T-helper 1 cell (primary cell): Measurements from ENCODE around the gene LRRC1.
A peak's percentile ranks its signal among the peaks of the same experiment; 100 is the strongest.
"Not testable (repeated sequence)": the region's sequence is repeated elsewhere in the genome, so short reads cannot be mapped to it uniquely, and the experiment has no call there.

Experiments
- DNase-seq, 5 donors: peaks; one replicate each; pipeline ENCODE4 v3.0.0-alpha.2; 2012 to 2020

Gene LRRC1

DNA sequence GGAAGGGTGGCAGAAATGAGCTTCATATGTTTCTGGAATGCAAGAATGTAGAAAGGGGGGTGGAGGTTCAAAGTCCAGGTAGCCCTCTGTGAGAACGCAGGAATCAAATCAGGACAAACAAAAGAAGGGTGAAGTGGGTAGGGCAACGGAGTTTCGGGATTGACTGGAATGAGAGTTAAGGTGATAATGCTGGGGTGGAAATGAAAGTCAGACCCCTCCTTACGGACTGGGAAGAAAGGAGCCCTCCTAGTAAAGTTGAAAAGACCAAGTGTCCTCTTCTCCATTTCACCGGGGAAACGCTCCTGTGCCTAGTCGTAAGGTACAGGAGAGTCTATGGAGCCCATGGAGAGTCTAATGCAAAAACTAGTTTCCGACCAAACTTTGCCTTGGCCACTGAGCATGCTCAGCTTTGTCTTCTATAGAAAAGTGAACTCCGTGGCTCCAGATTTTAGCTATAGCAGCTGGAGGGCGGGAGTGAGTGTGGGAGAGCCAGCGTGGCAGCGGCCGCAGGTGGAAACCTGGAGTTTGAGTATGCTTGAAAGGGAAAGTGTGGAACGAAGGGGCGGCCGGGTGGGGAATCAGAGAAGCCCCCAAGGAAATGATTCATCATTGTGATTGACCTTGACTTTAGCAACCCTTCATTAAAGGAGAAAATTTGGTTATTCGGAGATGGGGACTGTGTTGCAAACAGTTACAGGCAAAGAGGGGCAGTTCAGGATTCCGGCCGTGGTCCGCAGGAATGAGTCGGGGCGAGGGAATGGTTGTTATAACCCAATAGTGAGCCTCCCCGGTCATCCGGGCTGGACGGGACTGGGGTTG is 1.3 kb upstream of the LRRC1 start:
- DNase-seq = peak in 1 of 5 donors; percentile 30

- DNase-seq = peak in 4 of 5 donors; percentile 35 to 58 (median 48)
Observed at GRCh38 chr6:53794137-53794719, 577 bp upstream of the LRRC1 start.

GRCh38 chr6:53795340-53795701 is 516 bp downstream of the LRRC1 start:
- DNase-seq = no peak

GRCh38 chr6:53795702-53796450 is 1.1 kb downstream of the LRRC1 start:
- DNase-seq = no peak

DNA sequence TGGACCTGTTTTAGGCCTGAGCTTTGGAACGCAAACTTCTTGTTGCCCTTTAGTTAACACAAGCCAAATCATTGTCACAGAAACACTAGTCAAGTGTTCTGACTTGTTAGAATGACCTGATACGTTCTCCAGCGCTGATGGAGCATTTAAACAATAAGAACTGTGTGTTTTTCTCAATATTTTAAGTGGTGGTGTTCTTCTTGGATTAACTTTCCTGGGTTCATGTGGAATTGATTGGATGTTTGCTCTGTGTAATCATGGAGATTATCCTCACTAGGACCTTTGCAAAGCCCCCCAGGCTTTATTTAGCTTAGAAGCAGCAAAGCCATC is 1.6 kb downstream of the LRRC1 start:
- DNase-seq = no peak

GRCh38 chr6:53796791-53797190 is 2.0 kb downstream of the LRRC1 start:
- DNase-seq = no peak

DNA sequence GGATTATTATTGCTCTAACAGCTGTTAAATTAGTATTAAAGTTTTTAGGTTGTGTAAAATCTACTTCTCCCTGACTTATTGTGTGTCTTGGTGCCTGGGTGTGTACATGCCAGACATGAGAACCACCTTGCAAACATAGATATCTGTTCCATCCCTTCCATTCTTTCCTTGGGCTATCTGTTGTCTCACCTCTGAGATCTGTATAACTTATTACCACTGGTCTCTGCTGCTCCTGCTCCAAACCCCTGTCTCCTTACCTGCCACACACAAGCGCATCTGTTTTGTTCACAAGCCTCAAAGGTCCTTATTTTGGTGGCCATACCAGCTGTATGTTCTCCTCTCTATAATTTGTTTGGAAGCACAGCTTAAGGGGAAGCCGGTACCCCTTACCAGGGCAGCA is 2.5 kb downstream of the LRRC1 start:
- DNase-seq = no peak

DNA sequence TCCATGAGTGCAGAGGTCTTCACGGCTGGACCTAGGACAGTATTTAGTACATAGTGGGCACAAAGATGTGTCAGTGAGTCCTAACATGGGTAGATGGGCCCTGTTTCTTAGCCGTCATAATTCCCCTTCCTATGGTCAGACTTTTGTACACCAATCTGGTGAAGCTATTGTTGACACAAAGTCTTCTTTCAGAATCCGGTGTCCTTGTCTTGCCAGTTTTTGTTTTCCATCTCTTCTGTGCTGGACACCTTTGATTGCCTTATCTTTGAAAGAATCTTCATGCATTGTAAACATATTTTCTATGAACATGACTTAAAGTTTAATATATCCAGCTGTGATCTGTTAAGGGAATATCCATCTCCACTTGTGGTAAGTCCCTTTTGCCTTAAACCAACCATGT is 4.5 kb downstream of the LRRC1 start:
- no peak for DNase-seq

- no peak for DNase-seq
Observed at GRCh38 chr6:53801022-53801421, 6.2 kb downstream of the LRRC1 start.

DNA sequence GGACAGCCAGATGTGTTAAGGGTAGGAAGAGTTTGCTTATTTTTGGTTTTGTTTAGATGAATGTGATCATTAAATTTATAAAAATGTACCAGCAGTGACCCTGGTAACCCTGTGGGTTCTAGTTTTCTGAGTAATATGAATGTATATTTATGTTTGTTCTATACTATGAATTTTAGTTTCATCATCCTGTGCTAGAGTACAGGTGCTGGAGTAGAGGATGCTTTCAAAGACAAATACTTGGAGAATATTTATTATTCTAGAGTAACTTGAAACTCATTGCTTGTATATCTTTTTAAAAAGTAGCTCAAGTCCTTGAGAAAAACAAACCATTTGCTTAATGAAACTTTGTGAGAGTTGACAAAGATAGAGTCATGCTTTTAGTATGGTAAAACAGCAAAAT is 7.8 kb downstream of the LRRC1 start:
- no peak for DNase-seq

GRCh38 chr6:53803081-53803860 is 8.5 kb downstream of the LRRC1 start:
- DNase-seq = no peak

DNA sequence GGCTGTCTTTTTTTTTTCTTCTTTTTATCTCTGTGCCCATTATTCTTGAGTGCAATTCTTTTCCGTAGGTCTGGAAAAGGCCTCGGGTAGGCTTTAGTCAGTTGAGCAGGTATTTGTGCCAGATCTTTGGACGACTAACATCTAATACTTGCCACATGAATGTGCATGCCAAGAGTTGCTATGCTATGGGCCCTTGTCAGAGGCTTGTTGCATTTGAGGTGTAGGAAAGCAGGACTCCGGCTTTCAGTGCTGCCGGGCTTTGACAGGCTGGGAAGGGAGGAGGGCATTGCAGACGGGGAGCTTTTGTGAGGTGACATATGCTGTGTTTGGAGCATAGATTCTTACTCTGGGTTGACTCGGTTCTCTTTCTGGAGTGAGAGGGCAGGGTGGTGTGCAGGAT is 10.2 kb downstream of the LRRC1 start:
- DNase-seq = no peak

GRCh38 chr6:53805725-53806124 is 10.9 kb downstream of the LRRC1 start:
- DNase-seq = no peak

DNA sequence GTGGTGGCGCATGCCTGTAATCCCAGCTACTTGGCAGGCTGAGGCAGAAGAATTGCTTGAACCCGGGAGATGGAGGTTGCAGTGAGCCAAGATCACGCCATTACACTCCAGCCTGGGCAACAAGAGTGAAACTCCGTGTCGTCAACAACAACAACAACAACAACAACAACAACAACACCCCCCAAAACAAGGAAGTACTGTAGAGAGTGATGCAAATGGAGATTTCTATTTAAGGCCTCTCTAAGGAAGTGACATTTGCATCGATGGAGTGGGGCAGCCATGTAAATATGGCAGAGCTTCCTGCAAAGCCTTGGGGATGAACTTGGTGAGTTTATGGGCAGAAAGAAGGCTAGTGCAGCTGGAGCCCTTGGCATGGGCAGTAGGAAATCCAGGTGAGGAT is 12.8 kb downstream of the LRRC1 start:
- not testable (repeated sequence) for DNase-seq

- DNase-seq = no peak
Observed at GRCh38 chr6:53808302-53808881, 13.6 kb downstream of the LRRC1 start.

- no peak for DNase-seq
Observed at GRCh38 chr6:53809691-53810090, 14.9 kb downstream of the LRRC1 start.

- no peak for DNase-seq
Observed at GRCh38 chr6:53811082-53811481, 16.3 kb downstream of the LRRC1 start.

DNA sequence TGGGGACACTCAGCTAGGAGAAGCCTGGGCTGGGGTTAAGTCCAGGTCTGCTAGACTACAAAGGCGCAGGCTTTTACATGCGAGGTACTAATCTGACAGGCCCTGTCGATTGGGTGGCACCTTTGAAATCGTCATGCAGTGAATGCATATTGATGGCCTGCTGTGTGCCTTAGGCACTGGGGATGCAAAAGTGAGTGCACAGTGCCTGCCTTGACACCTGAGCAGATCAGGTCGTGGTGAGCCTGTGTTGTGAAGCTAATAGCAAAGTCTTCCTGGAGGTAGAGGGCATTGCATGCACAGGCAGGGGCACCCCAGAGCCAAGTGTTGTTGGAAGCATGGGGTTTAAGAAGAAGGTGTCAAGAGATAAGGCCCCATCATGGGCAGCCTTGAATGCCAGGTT is 16.9 kb downstream of the LRRC1 start:
- no peak for DNase-seq

DNA sequence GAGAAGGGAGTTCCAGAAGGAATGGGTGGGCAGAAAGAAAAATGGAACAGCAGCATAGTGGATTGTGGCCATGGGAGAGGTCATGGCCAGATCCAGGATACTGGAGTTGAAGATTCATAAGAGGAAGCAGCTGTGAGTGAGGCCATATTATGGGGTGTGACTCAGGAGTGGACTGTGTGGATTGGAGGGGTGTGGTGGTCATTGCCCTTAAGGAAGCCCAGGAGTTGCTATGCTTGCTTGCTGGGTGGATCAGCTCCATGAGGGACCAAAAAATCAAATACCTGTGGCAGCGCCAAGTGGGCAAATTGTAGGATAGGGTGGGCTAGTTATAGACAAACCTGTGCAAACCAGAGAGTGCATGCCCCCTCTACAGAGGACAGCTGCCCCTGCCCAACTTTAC is 18.3 kb downstream of the LRRC1 start:
- no peak for DNase-seq

- no peak for DNase-seq
Observed at GRCh38 chr6:53813801-53814200, 19.0 kb downstream of the LRRC1 start.

GRCh38 chr6:53814353-53814752 is 19.5 kb downstream of the LRRC1 start:
- DNase-seq = no peak

DNA sequence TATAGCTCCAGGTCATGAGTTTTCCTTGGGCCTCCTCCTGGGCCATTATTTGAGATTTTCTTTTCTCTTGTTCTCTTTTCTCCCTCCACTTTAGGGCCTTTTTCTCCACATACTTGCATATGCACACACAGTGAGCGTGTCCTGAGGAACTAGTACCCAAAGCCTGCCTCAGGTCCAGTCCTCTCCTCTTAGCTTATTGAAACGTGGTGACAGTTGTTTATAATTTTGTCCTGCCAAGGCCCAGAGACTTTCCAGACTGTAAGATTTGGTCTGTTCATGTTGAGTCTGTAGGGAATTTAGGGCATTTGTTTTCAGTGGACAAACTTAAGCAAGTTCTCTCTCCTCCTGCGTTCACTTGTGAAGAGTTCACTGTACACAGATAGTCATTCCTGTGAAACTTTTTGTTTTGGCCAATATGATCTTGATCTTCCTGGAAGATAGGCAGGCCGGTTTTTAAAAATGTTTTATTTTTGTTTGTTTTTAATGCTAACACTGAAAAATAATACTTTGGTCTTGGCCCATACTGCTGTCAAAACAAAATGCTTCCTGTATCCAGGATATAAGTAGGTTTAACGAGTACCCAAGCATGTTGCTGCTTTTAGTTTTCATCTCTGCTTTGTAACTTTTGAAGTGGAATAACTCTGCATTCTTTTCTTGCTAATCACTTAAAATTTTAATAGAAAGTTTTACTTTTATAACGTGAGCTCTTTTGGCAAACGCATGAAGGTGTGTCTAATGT is 20.7 kb downstream of the LRRC1 start:
- no peak for DNase-seq
